ENCODE results near the gene NOTUM. TPM values are rescaled to one million over a fixed set of nuclear protein-coding genes. Genes with fewer than 3 reads are reported as not detected.

NOTUM gene
- total and polyA plus RNA-seq, 9 of the 15 experiments (the other 6 are each of a cell fraction or from before 2014, with no cell fraction given): 0.03 to 14.0 (median 4.1) TPM

GRCh38 chr17:81917565-81918332 is 43.2 kb downstream of the NOTUM start, which contains the start of gene SIRT7:
SIRT7 (minus strand) TSS chr17:81918176; CDS start chr17:81918131, 45 bp downstream.
- intact Hi-C loops (cut with micrococcal nuclease): no loop called here
- Histone ChIP-seq H3K79me2 (ENCODE audit: control insufficient read depth, insufficient read depth, low read length) (peaks cover 69% of the 10 kb centered on the region), H4K20me1 (replicated peaks; ENCODE audit: control insufficient read depth, insufficient read depth, low read length) (peaks cover 23% of the 10 kb centered on the region), H3K27ac (ENCODE audit: extremely low read depth, low read depth, low read length) (peak within 1 kb of the TSS; percentile 69), H3K9me1 (ENCODE audit: control insufficient read depth, insufficient read depth, low read length) (peaks cover 8% of the 10 kb centered on the region), H3K4me1 (replicated peaks in 1 of 2; ENCODE audit: control insufficient read depth in 2 of 2, insufficient read depth in 2 of 2, low read length in 2 of 2) (peaks cover 43 to 91% of the 10 kb centered on the region in 2 experiments), H3K9me3 (replicated peaks; ENCODE audit: control insufficient read depth, insufficient read depth, low read depth, low read length) (no peaks in the 10 kb centered on the region), H3K4me2 (ENCODE audit: insufficient read depth, low read length) (peak within 1 kb of the TSS; percentile 96), H3K4me3 (peak within 1 kb of the TSS; percentile 91), H3K9ac (ENCODE audit: insufficient read depth in 1 of 2, low read depth in 2 of 2, low read length in 2 of 2) (peak within 1 kb of the TSS; percentile 71 to 93), H2AFZ (ENCODE audit: low read depth, low read length) (no peak within 1 kb of the TSS; the same call in 1 of the 2 replicates), H3K36me3 (ENCODE audit: control insufficient read depth, insufficient read depth, low read length) (peaks cover 79% of the 10 kb centered on the region), H3K27me3 (ENCODE audit: control insufficient read depth in 2 of 2, insufficient read depth in 2 of 2, low read length in 2 of 2) (no peaks in the 10 kb centered on the region)
- in situ Hi-C loops (cut with MboI): no loop called here
- CTCF ChIA-PET (ENCODE audit: low intra/inter-chr PET ratio): no interaction called here
- WGBS (ENCODE audit: insufficient coverage, low coverage, missing lambda C conversion rate): under 1% methylated on average over 34 of the region's 94 CpGs
- no peak for FAIRE-seq
- DNase-seq (ENCODE audit: extremely low read depth in 1 of 4, low spot score in 3 of 4): peak; percentile 88 to 96 (median 90)
- POLR2A ChIA-PET: interaction anchor here (0.6 to 3.4 kb wide), 11 partner anchors 7 to 407 kb away, joined by 3 to 32 read pairs (median 5); partner anchors contain the start of genes MAFG and SLC25A10
- no TSS peak for BruUV-seq (replicated peaks)
- peak; percentile 70 for ATAC-seq
- TF ChIP-seq KDM5B (IDR thresholded peaks at IDR 0.05; ENCODE audit: insufficient replicate concordance, low read depth, low read length): peak; percentile 26
- TF ChIP-seq MEIS2 (IDR thresholded peaks at IDR 0.05; ENCODE audit: partially characterized antibody): peak; percentile 63
- peak; percentile 20; the same call in 1 of the 2 replicates for TF ChIP-seq TFAP4 (CRISPR knock-in tag; IDR thresholded peaks at IDR 0.05; ENCODE audit: borderline replicate concordance)
- peak; percentile 83 for TF ChIP-seq THAP12 (CRISPR knock-in tag; IDR thresholded peaks at IDR 0.05)
- TF ChIP-seq JUNB (CRISPR knock-in tag; conservative IDR thresholded peaks at IDR 0.05): no peak
- no peak for TF ChIP-seq ZNF347 (CRISPR knock-in tag; IDR thresholded peaks at IDR 0.05; ENCODE audit: low read depth)
- 0 out of 2 replicates have a peak, but pooled peaks have one; percentile 38 for TF ChIP-seq ZNF583 (CRISPR knock-in tag; IDR thresholded peaks at IDR 0.05)
- TF ChIP-seq ETS1 (conservative IDR thresholded peaks at IDR 0.05; ENCODE audit: control insufficient read depth, low read depth, low read length): 0 out of 2 replicates have a peak, but pooled peaks have one; percentile 67
- peak; percentile 53 for TF ChIP-seq CHD1 (IDR thresholded peaks at IDR 0.05; ENCODE audit: low read length)
- peak; percentile 36; the same call in 1 of the 2 replicates for TF ChIP-seq MTA3 (IDR thresholded peaks at IDR 0.05; ENCODE audit: borderline replicate concordance)
- TF ChIP-seq POLR2G (IDR thresholded peaks at IDR 0.05; ENCODE audit: low read depth, low read length): peak; percentile 91
- 0 out of 2 replicates have a peak, but pooled peaks have one; percentile 44 for TF ChIP-seq ZNF57 (CRISPR knock-in tag; IDR thresholded peaks at IDR 0.05)
- TF ChIP-seq CHD2 (IDR thresholded peaks at IDR 0.05; ENCODE audit: low read depth, low read length): peak; percentile 36; the same call in 1 of the 2 replicates
- TF ChIP-seq RFX5 (IDR thresholded peaks at IDR 0.05; ENCODE audit: low read depth, low read length): no peak
- no peak for TF ChIP-seq SMARCE1 (IDR thresholded peaks at IDR 0.05)
